HG02763 (cell line): ENCODE measurements around the gene BBX.

Source experiments
- ATAC-seq: cut with Tn5 transposase; IDR thresholded peaks from one replicate; pipeline ENCODE4 v1.9.1; 2021; ENCODE audit warnings: mild to moderate bottlenecking, moderate library complexity; ENCODE audit not compliant: unreplicated experiment

The BBX gene

DNA sequence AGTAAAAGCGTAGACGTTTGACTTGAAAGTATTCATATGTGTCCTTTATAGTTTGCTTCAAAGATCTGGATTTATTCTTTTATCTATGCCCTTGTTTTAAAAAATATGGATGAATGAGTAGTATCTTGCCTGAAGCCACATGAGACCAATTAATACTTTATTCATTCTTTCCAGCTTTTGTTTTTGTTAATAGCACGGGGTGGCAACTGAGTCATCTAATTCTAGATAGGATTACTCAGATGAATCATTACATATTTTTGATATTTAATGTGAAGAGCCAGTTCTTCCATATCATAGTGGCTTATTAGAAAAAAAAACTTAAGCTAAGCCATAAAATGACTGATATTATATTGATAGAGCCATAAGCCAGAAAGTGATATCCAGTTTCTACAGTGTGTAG lies 121.9 kb downstream of the BBX start:
- no peak for ATAC-seq

DNA sequence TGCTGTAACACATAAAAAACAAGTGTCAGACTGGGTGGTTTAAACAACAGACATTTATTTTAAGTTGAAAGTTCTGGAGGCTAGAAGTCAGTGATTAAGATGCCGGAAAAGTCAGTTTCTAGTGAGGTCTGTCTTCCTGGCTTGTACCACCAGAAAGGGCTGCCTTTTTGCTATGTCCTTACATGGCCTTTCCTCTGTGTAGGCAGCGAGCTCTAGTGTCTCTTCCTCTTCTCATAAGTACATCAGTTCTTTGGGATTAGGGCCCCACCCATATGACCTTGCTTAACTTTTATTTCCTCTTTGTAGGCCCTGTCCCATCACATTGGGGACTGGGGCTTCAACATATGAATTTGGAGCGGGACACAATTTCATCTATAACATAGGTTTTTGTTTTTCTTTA lies 128.0 kb downstream of the BBX start:
- ATAC-seq: no peak

DNA sequence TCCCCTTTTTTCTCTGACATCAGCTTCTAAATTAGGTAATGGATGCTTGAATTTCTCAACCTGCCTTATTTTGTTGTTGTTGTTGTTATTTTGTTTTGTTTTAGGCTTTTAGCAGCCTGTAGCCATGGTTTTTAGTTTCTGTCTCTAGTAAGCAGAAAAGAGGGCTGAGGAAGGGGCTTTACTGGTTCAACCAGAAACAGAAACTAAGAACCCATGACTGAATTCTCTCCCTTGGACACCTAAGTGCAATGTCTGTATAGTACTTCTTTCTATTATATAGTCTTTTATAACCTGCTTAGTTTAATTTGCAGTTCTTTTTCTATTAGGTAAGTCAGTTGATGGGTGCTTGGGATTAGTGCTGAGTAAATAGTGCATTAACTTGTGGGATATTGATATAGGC lies 129.0 kb downstream of the BBX start:
- ATAC-seq: peak; percentile 64

DNA sequence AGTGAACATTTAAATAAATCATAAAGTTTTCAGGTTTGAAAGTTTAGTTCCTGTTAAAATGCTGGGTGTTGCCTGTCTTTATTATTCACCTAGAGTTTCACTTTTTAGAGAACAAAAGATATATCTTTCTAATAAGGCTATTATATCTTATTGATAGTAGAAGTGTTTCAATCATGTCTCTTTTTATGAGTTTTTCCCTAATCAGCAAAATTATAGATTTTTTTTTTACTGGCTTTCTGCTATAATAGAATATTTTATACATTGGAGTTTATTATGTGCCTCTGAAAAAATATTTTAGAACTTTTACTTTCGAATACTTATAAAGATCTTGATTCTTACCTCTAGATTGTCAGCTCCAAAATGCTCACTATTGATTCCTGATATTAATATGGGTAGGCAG lies 131.5 kb downstream of the BBX start:
- ATAC-seq: no peak

DNA sequence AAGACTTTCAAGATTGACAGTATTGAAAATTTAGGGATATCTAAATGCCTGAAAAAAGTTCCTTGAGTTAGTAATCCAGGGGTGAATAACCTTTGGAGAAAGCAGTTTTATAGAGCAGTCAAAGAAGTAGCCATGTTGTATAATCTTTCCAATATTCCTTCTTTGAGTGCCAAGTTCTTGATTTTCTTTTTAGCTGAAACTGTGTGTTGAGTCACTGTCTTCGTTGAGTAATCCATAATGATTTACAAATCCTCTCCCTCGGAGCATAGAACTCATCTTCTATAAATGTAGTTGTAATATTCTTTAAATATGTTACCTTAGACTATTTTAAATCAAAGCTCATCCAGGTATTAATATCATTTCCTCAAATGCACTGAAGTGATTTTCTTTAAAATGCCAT lies 135.2 kb downstream of the BBX start:
- no peak for ATAC-seq

DNA sequence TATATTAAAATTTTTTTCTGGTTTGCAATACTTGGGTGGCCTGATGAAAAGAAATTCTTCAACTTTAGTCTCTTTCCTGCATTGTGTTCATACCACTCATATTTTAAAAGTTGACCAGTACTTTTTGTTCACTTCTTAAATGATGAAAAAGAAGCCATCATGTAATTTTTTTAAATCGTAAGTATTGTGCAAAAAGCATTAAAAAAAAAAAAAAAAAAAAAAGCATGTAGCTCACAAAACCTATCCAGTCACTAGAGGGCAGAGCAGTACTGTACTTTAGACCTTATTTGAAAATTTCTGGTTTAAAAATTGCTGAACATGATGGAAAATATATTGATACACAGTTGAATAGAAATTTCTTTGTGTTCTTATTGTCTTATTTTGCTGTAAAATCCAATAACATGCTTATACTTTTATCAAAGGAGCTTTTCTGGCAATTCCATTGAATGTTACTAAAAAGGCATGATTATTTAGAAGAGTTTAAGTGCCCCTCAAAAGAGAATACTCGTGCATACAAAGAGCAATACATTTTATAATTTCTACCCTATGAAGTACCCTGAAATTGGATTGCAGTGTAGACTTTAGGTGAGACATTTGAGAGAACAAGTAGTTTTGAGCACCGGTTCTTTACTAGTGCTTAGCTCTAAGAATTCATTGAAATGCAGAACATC lies 137.7 kb downstream of the BBX start:
- ATAC-seq: no peak

DNA sequence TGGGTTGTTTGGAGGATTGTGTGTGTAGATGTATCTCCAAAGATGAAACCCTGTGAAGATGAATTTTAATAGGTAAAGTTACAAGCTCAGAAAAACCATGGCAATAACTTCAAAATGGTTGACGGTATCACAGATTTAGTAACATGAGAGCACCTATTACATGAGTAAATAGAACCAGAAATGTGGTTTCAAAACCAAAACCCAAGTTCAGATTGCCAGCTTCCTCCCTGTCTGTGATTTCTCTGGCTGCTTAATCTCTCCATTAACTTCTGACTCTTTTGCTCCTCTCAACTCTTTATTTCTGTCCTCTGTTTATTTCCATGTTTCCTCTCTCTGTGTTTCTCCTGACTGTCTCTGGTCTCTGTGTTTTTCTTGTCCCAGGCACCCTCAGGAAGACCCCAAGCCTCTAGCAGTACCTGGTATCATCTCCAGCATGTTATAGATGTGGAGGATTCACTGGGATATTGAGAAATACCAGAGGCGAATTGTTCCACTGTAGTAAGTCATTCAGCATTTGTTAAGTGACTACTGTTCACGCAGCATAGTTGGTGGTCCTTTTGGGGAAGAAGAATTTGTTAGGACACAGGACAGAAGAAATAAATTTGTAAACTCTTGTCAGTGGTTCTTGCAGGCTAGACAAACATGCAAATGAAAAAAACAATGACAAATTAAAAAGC lies 138.8 kb downstream of the BBX start:
- no peak for ATAC-seq

DNA sequence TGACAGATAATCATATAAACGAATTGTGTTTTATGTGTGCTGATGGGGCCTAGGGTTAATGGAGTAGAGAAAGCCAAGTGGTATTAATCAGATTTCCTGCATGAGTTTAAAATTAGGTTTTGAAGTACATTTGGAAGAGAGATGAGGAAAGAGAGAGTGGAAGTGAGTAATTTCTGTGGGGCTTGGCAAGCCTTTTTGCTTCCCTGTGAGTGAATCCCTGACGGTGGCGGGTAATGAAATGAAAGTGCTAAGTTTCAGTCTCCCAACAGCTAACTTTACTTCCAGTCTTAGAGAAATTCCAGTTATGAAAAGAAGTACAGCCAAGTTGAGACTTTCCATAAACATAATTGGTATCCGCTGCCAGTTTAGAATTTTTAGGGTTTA lies 139.4 kb downstream of the BBX start:
- no peak for ATAC-seq

DNA sequence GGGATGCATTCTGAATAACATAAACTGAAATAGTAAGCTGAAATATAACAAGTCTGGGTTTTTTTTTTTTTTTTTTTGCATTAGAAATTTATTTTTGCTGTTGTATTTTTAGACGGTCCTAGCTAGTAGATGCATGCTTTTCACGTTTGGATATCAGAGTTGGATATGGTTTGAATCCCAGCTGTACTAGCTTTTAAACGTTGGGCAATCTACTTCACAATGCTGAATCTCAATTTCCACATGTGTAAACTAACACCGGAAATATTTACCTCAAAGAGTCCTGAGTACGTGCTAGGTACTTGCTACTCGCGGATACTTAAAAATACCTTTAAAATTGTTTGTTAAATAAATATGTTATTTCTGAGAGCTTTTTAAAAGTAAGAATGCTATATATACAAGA lies 139.8 kb downstream of the BBX start:
- ATAC-seq: no peak

DNA sequence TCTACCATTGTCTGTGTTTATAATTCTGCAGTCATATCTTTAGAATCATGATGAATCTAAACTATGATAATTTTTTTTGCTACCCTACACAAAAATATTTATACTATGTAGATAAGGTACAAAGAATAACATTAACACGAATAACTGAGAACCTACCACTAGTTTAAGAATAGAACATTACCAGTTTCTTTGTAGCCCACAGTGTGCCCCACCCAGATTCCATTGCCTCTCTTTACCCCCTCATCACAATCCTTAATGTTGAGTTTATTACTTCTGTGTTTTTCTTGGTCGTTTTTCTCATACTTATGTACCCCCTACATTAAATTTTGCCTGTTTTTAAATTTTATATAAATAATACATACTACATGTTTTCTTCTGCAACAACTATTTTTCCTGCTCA lies 140.5 kb downstream of the BBX start:
- ATAC-seq: no peak

DNA sequence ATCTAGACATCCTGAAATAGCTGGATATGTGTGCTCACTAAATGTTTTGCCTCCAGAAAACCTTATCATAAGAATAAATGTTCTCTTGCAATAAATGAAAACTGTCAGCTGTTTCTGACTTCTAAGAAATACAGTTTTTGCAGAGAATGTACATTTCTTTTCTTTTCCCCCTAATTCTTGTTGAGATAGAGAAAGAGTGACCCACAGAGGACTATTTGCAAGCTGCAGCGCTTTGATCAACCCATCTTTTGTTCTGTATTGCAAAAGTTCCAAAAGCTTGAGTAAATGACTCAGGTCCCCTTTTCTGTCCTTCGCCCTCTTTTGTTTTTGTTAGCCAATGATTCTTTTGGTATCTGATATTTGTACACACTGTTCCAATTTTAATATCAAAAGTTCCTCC lies 141.9 kb downstream of the BBX start:
- no peak for ATAC-seq

DNA sequence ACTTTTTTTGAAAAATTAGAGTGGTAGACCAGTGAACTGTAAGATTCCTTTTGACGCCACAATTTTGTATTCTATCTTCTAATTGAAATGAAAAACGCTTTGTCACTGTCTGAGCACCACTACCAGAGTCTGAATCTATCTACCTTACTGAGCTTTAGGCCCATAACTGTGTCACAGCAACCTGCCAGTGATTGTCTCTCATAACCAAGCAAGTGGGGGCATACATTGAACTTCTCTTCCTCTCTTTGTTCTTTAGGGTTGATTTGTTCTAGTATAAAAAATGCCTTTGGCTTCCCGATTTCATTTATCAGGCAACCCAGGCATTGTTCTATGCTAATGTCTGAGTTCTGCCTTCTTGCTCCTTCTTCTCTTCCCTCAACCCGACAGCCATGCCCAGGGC lies 142.6 kb downstream of the BBX start:
- no peak for ATAC-seq

DNA sequence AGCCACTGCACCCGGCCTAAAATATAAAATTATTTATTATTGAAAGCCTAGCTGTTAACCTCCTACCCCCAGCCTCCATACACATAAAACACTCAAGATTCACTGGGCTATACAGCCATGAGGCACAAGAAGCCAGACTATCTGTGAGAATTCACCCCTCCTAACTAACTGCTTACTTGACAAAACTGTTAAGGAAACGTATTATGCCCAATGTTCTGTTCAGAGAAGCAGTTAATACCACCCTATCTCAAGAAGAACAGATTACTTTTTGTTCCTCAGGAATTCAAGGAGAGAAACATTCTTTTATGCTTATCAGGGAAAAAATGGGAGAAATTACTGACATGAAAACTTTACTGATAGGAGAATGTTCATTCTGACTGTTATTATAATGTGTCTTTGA lies 144.1 kb downstream of the BBX start:
- no peak for ATAC-seq

DNA sequence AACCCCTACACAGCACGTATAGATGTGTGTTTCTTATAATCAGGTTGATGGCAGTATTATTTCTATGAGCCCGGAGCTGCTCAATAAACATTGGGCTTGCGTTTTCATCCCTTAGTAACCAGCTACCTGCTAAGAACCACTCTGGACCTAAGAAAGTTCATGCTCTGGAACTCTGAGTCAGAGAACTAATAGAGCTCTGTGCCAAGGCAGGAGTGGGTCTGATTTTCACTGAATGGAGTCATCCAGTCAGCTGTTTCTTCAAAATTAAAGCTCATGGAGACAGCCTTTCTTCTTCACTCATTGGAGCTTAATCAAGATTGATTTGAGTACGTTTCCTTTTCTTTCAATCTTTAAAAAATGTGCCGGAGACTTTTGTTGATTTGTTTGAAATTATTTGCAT lies 145.7 kb downstream of the BBX start:
- no peak for ATAC-seq

DNA sequence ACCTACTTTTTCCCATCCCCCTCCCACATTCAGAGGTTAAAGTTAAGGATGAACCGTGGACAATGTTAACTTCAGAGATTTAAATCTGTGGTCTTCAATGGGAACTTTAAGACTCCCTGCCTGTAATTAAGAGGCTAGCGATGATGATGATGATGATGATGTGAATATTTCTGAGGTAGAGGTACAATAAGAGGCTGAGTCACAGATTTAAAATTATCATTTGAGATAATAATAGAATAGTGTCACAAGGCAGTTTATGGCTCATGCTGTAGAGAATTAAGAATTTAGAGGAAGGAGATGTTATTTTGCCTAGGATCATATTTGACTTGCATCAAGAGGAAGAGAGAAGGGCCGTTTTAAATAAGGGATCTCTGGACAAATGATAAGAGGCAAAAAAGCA lies 146.2 kb downstream of the BBX start:
- ATAC-seq: no peak

DNA sequence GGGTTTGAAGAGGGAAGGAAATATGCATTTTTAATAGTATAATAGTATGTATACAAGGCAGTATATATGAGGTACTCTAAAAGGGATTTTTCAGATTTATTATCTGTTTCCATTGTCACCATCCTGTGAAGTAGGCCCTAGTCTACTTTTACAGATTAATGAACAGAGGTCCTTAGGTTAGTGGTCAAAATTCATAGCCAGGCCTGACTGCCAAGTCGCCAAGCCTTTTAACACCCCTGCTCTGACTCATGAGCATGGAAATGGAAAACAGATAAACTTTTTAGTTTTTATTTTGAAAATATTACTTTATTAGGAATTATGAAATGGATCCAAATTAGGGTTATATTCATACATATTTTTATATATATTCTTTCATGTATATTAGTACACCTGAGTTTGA lies 146.9 kb downstream of the BBX start:
- ATAC-seq: no peak

DNA sequence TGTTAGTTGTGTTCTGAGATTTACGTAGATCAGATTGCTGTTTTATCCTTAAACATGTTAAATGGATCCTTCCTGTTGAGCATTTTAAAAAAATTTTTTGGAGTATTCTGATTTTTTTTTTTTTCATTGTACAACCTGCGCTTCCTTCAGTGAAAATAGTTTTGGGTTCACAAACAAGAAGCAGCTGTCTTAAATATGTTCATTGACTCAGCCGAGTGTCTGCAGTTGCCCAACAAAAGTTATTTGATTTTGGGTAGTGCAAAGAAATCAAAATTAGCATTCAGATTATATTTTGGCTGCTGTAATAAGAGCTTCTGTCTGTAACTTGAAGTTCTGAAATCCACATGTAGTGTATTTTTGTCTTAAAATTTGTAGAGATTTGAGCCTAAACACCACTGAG lies 148.2 kb downstream of the BBX start:
- ATAC-seq: no peak

DNA sequence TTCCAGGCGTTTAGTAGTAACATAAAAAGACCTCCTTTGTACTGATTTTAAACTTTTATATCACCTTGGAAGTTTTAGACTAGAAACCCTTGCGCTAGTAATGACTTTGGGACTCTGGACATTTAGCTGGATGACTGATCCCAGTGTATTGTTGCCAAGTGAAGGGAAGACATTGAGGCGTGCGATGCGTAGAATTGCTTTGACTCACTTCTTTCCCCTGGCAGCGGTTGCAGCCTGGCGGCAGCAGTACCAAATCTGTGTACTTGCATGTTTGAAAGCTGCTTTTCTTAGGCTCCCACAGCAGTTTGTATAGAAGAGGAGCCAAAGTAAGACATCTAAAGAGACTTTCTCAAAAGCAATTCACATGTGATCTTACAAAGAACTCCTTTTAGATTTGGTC lies 151.6 kb downstream of the BBX start:
- peak; percentile 58 for ATAC-seq

DNA sequence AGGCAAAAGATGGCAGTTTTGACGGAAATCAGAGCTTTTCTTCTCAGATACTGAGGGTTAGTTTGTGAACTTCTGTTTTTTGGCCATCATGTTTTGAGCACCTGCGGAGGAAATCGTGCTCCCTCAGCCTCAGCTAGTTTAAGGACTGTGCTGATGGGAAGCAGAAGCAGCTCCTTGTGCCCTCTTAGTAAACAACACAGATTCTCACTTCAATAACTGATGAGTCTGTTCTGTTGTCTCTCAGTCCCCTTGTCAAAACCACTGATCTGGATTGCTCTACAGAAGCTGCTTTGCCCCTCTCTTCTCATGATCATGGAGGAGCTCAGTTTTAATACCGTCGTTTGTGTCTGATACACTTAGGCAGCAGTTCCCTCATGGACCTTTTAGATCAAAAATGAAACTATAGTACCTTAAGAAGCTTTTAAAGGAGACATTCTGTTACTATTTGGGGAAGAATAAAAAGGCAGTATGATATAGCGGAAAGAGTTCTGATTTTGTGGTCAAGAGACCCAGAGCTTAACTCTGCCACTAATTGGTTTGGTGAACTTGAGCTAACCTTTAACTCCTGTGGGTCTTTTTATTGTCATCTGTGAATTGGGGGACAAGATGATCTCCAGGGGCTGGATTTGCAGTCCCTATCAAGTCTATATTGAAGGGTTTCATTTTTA lies 152.6 kb downstream of the BBX start:
- no peak for ATAC-seq

DNA sequence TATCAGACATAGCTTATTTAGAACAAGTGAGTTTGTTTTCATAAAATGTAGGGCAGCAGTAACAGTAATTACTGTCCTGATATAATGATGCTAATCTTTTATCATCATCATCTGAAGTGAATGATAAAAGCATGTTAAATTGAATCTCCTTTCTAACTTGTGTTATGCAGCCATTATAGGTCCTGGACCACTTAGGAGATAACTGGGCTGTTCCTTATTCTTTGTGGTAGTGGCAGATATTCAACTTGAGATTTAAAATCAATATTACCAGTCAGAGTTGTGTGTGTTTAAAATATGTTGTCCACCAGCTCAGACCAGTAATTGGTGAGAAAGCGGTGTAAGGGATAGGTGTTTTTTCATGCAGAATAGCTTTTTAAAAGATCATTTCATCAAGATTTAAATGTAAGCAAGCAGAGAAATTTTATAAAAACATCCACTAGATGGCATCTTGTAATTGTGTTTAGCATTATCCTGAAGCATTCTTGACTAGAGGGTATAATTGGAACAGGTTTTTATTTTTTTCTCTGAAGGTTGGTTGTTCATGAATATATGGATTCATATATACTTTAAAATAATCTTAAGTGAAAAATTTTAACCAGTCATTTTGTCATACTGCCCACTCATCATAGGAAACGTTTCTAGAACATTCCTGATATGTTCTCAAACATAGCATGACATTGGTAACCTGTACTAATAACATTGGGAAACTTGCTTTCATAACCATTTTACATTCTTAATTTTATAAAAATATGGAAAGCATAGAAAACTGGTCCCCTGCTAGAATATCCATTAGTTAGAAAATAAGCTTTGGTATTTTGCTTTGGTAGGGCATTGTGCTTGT lies 153.9 kb downstream of the BBX start:
- no peak for ATAC-seq

DNA sequence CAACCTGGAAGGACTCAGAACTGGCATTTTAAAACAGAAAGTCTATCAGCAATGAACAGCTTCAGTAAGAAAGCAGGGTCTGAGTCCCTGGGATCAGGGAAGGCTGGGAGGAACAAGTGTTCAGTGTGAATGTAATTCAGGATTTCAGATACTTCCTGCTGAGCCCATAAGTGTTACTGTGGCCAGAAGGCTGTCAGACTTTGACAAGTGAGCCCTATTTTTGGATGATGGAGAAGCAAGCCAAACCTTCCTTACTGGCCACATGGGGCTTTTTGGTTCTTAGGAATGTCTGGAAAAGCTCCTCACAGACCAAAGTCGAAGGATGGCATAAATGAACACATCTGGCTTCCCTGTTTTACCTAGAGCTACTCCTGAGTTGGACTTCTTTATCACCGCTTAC lies 157.2 kb downstream of the BBX start:
- ATAC-seq: no peak

DNA sequence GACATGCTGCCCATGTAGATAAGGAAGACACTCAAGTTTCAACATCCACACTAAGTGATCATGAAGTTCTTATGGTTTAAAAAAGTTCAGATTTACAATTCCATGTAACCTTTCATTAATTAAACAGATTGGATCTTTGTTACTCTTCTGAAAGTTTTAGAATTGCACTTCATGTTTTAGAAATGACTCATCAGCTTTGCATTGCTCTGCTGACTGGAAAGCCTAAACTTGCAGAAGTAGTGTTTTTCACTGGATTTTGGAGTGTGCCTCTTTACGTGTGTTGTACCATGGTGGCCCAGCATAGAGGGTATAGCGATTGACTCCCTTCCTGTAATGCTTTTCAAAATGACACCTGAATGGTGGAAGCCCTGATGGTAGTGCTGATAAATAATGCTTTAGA lies 157.9 kb downstream of the BBX start:
- ATAC-seq: no peak
